Right lobe of liver (tissue), 4 donors: Measurements from ENCODE around the gene RHEB.

Experiments used
- POLR2A ChIP-seq: fragments of 450-650 bp; IDR thresholded peaks from one replicate; pipeline ENCODE4 v1.6.1; 2017; ENCODE audit warnings: antibody characterized with exemption, mild to moderate bottlenecking
- TF ChIP-seq, protein P1 (sequence below), 4 donors: fragments of 200-600 bp in 3 of 4; fragments of 450-650 bp in 1 of 4; IDR thresholded peaks; one replicate each; pipeline versions ENCODE4 v1.5.1 to v1.8.0; 2016 to 2022; ENCODE audit warnings: antibody characterized with exemption in 4 of 4, mild to moderate bottlenecking in 2 of 4
- donor health status: DM: no; HTN: no; CAD: no.
- donor health status: DM: no; HTN: no; CAD: no.
- donor health status: DM: no; HTN: yes; CAD: no.

DNA sequence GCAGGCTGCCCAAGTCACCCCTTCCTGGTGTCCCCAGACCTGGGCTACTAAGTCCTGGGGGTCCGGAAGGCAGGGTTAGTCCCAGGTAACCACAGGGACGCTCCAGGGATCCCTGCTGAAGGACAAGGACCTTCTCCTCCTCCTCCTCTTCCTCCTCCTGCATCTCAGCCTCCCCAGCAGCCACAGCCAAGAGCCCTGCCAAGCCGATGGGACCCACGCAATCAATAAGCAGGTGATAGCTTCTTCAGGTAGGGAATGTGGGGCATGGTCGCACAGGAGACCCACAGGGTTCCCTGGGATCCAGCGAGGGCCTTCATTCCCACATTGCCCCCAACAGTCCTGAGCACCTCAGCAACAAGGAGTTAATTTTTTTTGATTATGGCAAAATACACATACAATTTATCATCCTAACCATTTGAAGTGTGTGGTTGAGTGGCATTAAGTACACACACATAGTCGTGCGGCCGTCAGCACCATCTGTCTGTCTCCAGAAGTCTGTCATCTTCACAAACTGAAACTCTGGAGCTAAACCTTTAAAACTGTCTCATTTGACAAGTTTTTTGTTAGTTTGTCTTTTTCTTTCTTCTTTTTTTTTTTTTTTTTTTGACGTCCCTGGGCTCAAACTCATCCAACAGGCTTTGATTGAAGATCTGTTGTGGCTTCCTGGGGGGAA lies 91.9 kb downstream of the RHEB start:
- TF ChIP-seq, protein P1, sequence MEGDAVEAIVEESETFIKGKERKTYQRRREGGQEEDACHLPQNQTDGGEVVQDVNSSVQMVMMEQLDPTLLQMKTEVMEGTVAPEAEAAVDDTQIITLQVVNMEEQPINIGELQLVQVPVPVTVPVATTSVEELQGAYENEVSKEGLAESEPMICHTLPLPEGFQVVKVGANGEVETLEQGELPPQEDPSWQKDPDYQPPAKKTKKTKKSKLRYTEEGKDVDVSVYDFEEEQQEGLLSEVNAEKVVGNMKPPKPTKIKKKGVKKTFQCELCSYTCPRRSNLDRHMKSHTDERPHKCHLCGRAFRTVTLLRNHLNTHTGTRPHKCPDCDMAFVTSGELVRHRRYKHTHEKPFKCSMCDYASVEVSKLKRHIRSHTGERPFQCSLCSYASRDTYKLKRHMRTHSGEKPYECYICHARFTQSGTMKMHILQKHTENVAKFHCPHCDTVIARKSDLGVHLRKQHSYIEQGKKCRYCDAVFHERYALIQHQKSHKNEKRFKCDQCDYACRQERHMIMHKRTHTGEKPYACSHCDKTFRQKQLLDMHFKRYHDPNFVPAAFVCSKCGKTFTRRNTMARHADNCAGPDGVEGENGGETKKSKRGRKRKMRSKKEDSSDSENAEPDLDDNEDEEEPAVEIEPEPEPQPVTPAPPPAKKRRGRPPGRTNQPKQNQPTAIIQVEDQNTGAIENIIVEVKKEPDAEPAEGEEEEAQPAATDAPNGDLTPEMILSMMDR (IDR thresholded peaks at IDR 0.05) = no peak
- TF ChIP-seq POLR2A = no peak
